NCI-H1417 (cell line): ENCODE data around the gene ATP9A.
A peak's percentile ranks its signal among the peaks of the same experiment; 100 is the strongest.

ENCODE experiments used
- DNase-seq, 3 experiments: peaks; one replicate each; lab custom pipeline; 2025; lab: John Stamatoyannopoulos, UW

ATP9A gene

GRCh38 chr20:51627586-51627985 lies 140.6 kb downstream of the ATP9A start:
- no peak for DNase-seq

- DNase-seq = no peak
Measured at GRCh38 chr20:51625105-51625504, 143.1 kb downstream of the ATP9A start.

GRCh38 chr20:51624157-51624731 lies 143.9 kb downstream of the ATP9A start:
- DNase-seq = peak; percentile 29 to 61 (median 33)

- DNase-seq = no peak
Measured at GRCh38 chr20:51623255-51623654, 144.9 kb downstream of the ATP9A start.

DNA sequence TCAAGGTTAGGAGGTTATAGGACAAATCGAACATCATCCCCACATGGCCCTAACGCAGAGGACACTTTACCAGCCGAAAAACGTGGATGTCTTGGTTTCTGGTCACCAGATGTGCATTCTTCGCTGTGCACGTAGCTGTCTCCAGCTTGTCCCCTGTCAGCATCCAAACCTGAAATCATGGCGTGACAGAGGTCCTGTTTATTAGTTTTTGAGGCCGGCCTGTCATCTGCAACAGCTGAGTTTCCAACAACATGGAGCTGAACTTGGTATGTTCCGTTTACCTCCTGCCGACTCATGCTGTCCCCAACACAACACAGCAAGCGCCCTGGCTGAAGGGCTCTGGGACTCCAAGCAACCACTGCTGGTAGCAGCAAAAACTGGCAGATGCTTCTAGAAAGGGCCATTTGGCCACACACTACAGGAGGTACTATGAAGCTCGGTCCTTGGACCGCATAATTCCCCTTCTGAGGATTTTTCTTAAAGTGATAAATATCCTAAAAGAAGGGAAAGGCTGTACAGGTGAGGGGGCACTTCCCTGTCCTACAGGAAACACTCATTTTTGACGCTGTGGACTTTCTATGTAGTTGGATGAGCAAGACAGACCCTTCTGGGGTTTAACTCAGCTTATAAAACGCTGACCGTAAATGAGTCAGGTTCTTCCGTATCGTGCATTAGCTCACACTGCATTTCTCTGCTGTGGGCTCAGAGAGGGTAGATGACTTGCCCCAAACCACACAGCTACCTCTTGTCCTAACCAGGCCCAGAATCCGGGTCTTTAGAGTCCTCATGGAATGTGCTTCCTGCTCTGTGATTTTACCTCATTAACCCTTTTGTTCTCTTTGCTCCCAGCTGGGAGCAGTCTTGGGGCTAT lies 146.0 kb downstream of the ATP9A start:
- DNase-seq = no peak

GRCh38 chr20:51620432-51620831 lies 147.8 kb downstream of the ATP9A start:
- DNase-seq = no peak

DNA sequence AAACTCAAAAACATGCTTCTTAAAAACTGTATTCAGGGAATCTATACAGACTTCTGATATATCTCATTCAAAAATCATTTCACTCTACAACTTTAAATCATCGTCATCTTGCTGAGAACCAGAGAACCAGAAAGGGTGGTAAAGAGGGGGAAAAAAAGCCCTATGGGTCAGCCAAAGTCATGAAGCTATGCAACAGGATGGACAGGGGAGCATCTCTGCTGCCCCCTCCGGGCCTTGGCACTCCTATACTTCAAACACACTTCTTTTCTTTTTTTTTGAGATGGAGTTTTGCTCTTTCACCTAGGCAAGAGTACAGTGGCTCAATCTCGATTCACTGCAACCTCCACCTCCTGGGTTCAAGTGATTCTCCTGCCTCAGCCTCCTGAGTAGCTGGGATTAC lies 152.1 kb downstream of the ATP9A start:
- DNase-seq = no peak

DNA sequence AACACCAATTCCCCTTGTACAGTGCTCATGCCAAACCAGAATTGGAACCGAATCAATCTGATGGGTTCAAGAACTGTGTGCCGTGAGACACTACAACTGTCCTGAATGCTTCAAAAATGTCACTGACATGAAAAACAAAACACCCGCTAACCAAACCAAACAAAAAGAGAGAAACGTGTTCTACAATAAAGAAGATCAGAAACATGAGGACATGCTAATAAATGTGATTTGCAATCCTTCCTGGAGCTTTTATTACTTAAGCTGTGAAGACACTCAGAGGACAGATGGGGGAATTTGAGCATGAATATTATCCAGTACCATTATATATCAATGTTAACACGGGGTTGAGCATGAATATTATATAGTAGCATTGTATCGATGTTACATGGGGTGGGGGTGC lies 153.5 kb downstream of the ATP9A start:
- DNase-seq = no peak

- DNase-seq = no peak
Measured at GRCh38 chr20:51613580-51613979, 154.6 kb downstream of the ATP9A start.

DNA sequence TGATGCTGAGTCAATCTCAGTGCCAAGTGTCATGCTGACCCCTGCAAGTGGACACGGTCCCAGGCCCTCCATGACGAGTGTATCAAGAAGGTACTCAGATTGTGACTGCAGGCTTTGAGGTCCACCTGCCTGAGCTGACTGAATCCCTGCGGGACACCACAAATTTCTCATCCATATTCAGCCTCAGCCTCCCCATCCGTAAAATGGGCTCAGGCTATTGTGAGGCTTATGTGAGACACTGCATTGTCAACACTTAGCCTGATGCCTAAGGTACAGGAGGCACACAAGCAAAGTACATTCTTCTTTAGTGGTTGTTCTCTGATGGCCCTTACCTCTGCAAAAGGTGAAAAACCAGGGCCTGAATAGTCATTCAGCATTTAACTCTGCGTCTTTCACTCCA lies 155.3 kb downstream of the ATP9A start:
- DNase-seq = no peak

DNA sequence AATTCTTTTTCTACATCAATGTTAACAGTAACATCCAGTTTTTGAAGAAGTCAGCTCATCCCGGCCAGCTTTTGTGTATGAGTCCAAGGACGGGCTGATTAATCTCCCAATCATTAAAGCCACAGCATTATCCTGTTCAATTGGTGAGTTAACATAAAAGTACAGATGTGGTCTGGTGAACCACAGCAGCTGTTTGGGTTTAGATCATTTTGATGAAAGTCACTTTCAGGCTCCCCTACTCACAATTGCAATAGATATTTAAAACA lies 156.6 kb downstream of the ATP9A start:
- DNase-seq = no peak

- DNase-seq = no peak
Measured at GRCh38 chr20:51610761-51611624, 157.2 kb downstream of the ATP9A start.

DNA sequence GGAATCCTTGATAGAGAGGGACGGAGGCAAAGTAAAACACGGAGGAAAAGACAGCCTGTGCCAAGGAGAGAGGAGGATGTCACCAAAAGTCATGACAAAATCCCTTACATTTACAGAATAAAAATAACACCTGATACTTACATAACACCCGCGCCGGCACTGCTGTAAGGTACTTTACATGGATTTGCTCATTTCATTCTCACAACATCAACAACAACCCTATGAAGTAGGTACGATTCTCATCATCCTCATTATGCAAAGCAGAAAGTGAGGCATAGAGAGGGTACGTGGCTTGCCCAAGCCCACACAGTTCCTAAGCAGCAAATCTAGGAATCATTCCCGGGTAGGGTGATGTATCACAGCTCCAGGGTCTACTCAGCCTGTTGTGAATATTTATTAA lies 158.1 kb downstream of the ATP9A start:
- DNase-seq = no peak

GRCh38 chr20:51609251-51609650 lies 158.9 kb downstream of the ATP9A start:
- no peak for DNase-seq

GRCh38 chr20:51608061-51608460 lies 160.1 kb downstream of the ATP9A start:
- no peak for DNase-seq

- DNase-seq = no peak
Measured at GRCh38 chr20:51607170-51607569, 161.0 kb downstream of the ATP9A start.

- DNase-seq = no peak
Measured at GRCh38 chr20:51604851-51605250, 163.3 kb downstream of the ATP9A start.

DNA sequence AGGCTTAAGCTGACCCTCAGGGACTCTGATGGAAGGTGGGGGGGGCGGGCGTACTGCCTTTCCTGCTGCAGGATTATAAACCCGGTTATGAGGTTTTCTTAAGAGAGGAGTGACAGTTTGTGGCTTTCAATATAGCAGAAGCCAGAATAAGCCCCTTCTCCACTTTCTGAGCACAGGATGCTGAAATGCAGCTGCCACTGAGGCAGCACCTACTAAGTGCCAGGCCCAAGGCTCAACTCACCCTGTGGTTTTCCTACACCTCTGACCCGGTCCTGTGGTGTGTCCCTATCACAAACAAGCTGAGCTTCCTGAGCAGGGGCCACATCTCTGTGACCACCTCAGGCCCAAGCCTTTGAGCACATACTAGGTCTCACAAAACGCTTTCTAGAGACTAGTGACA lies 166.1 kb downstream of the ATP9A start:
- DNase-seq = no peak

- DNase-seq = no peak
Measured at GRCh38 chr20:51600950-51601349, 167.2 kb downstream of the ATP9A start.

GRCh38 chr20:51600016-51600420 lies 168.2 kb downstream of the ATP9A start:
- DNase-seq = no peak

GRCh38 chr20:51598556-51598955 lies 169.6 kb downstream of the ATP9A start:
- peak in 1 of 3 experiments; percentile 37 for DNase-seq

- no peak for DNase-seq
Measured at GRCh38 chr20:51597389-51598231, 170.6 kb downstream of the ATP9A start.
